HTR-8/SVneo (cell line): ENCODE measurements around the gene BMS1.
"Not testable (repeated sequence)": the region's sequence is repeated elsewhere in the genome, so short reads cannot be mapped to it uniquely, and the experiment has no call there.

Experiments
- DNase-seq: peaks from one replicate; pipeline ENCODE4 v3.0.0; 2011; ENCODE audit warnings: low spot score, mixed read lengths; ENCODE audit not compliant: insufficient read length
- FAIRE-seq: peaks from 2 replicates; lab custom pipeline; 2011; peaks lifted over from hg19 to GRCh38; lab: Jason Lieb, UNC

The BMS1 gene

GRCh38 chr10:42781893-42782445, 626 bp upstream of the BMS1 start:
- no peak for DNase-seq

GRCh38 chr10:42783181-42783549, 570 bp downstream of the BMS1 start:
- DNase-seq: peak; percentile 15
- no peak for FAIRE-seq

More at GRCh38 chr10:42781893-42782445, 626 bp upstream of the BMS1 start:
- no peak for FAIRE-seq

- FAIRE-seq: no peak
- no peak for DNase-seq
Measured at GRCh38 chr10:42785759-42786158, 3.2 kb downstream of the BMS1 start.

GRCh38 chr10:42790835-42791234, 8.2 kb downstream of the BMS1 start:
- FAIRE-seq: no peak
- DNase-seq: no peak

GRCh38 chr10:42795701-42796100, 13.1 kb downstream of the BMS1 start:
- FAIRE-seq (no peak), DNase-seq (no peak)

- FAIRE-seq (no peak), DNase-seq (no peak)
Measured at GRCh38 chr10:42801135-42801534, 18.5 kb downstream of the BMS1 start.

GRCh38 chr10:42802876-42803275, 20.3 kb downstream of the BMS1 start:
- FAIRE-seq (no peak), DNase-seq (no peak)

GRCh38 chr10:42809676-42810075, 27.1 kb downstream of the BMS1 start:
- DNase-seq: no peak
- FAIRE-seq: no peak

- DNase-seq (no peak), FAIRE-seq (no peak)
Measured at GRCh38 chr10:42812028-42812427, 29.4 kb downstream of the BMS1 start.

- not testable (repeated sequence) for FAIRE-seq, DNase-seq
Measured at GRCh38 chr10:42813989-42814687, 31.5 kb downstream of the BMS1 start.

GRCh38 chr10:42816334-42816733, 33.7 kb downstream of the BMS1 start:
- FAIRE-seq, DNase-seq: not testable (repeated sequence)

- DNase-seq (no peak), FAIRE-seq (no peak)
Measured at GRCh38 chr10:42816912-42817311, 34.3 kb downstream of the BMS1 start.

- not testable (repeated sequence) for DNase-seq, FAIRE-seq
Measured at GRCh38 chr10:42817417-42817816, 34.8 kb downstream of the BMS1 start.

GRCh38 chr10:42826759-42827158, 44.2 kb downstream of the BMS1 start:
- DNase-seq, FAIRE-seq: not testable (repeated sequence)

- FAIRE-seq (no peak), DNase-seq (no peak)
Measured at GRCh38 chr10:42827201-42827600, 44.6 kb downstream of the BMS1 start.

GRCh38 chr10:42828391-42828790, 45.8 kb downstream of the BMS1 start:
- DNase-seq, FAIRE-seq: not testable (repeated sequence)

- FAIRE-seq: no peak
- DNase-seq: no peak
Measured at GRCh38 chr10:42830237-42830636, 47.6 kb downstream of the BMS1 start.

GRCh38 chr10:42836096-42836495, 53.5 kb downstream of the BMS1 start:
- FAIRE-seq (no peak), DNase-seq (no peak)

GRCh38 chr10:42836771-42837468, 54.3 kb downstream of the BMS1 start:
- DNase-seq (no peak), FAIRE-seq (no peak)

GRCh38 chr10:42844810-42845209, 62.2 kb downstream of the BMS1 start:
- FAIRE-seq, DNase-seq: not testable (repeated sequence)

GRCh38 chr10:42847261-42847660, 64.7 kb downstream of the BMS1 start:
- not testable (repeated sequence) for FAIRE-seq, DNase-seq
